Fibroblast of skin of back (primary cell): ENCODE results near the gene SLMAP.

ENCODE experiments used
- DNase-seq: peaks from one replicate; pipeline ENCODE4 v3.0.0-alpha.2; 2013

The SLMAP gene

GRCh38 chr3:57752307-57752706 lies 3.8 kb upstream of the SLMAP start:
- no peak for DNase-seq

DNA sequence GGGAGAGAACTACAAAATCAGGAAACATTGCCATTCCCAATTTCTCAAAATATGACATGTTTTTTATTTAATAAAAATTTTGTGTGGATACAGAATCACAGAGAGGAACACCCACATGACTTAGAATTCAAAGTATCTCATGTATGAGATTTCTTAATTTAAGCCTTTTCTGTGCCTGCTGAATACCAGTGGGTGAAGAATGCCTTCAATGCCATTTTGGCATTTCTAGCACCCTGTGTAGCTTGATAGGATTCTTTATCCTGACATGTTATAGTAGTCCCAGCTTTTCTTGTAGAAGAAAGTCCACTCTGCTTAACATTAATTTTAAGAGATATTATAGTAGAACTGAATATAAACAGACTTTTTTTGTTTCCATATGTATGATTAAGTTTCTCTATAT lies 3.1 kb upstream of the SLMAP start:
- DNase-seq, result no peak

- DNase-seq, result peak; percentile 33
These were observed 787 bp upstream of the SLMAP start for GRCh38 chr3:57755368-57755675.

- DNase-seq, result peak; percentile 78
These were observed 656 bp downstream of the SLMAP start for GRCh38 chr3:57756528-57757401.

GRCh38 chr3:57757642-57758297 lies 1.7 kb downstream of the SLMAP start:
- DNase-seq, result peak; percentile 11

DNA sequence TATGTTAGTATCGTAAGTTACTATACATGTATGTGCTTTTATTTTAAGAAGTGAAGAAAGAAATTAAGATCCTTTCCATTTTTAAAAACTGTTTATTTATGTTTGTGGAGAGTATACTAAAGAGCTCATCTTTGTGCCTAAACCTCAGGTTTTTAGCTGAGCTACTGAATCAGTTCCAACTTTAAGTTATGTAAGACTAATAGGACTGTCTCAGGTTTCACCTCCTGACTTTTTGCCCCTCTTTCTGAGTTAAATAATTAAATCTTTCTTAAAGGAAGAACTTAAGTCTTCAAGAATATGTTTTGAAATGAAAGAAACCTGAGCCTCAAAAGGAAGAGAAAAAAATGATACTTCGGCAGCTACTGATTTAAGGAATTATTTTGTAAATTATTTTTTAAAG lies 2.6 kb downstream of the SLMAP start:
- DNase-seq, result no peak

- DNase-seq, result no peak
These were observed 8.7 kb downstream of the SLMAP start for GRCh38 chr3:57764794-57765193.

GRCh38 chr3:57768595-57768994 lies 12.5 kb downstream of the SLMAP start:
- no peak for DNase-seq

GRCh38 chr3:57770009-57770827 lies 14.1 kb downstream of the SLMAP start:
- no peak for DNase-seq

DNA sequence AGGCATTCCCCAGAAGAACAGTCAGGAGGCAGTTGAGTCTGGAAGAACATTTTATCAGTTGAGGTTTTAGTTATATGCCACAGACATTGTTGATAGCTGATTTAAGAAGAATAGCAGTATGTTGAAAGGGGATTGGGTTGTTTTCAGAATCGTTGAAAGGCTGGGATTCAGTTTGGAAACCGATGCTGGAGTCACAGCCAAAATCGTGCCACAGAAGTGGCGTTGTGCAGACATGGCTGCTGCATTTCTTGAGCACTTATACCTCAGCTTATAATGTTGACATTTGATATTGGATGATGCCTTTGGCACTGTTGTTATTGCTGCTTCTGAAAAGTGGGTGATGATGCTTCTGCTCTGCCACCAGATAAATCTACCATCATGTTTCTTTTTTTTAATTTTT lies 16.1 kb downstream of the SLMAP start:
- DNase-seq, result no peak

DNA sequence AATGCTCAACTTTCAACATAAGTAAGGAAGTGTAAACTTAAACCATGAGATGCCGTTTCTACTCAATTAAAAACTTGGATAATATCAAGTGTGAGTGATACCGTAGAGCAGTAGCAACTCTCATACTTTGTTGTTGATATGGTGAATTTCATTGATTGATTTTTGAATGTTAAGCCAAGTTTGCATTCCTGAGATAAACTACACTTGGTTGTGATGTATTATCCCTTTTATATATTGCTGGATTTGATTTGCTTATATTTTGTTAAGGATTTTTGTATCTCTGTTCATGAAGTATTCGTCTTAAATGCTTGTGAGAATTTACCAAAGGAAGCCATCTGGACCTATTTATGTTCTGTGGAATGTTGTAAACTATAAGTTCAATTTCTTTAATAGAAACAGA lies 21.7 kb downstream of the SLMAP start:
- DNase-seq, result peak; percentile 19

GRCh38 chr3:57778494-57778893 lies 22.4 kb downstream of the SLMAP start:
- no peak for DNase-seq

DNA sequence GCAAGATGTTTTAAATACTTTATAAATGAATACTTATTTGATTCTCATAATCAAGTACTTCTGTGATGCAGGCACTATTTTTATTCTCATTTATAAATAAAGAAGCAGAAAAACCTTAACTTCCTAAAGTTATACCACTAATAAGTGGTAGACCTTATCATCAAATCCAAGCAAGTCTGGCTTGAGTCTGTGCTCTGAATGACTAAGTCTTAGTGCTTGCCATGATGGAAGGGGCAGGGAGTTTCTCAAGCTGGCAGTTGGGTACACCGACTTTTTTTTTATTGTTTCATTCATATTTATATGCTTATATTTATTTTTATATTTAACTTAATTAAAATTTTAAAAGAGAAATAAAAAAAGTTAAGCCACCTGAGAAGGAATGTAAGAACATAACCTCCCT lies 23.6 kb downstream of the SLMAP start:
- DNase-seq, result no peak

- DNase-seq, result no peak
These were observed 27.3 kb downstream of the SLMAP start for GRCh38 chr3:57783186-57784088.

GRCh38 chr3:57784089-57784735 lies 28.1 kb downstream of the SLMAP start:
- DNase-seq, result no peak

DNA sequence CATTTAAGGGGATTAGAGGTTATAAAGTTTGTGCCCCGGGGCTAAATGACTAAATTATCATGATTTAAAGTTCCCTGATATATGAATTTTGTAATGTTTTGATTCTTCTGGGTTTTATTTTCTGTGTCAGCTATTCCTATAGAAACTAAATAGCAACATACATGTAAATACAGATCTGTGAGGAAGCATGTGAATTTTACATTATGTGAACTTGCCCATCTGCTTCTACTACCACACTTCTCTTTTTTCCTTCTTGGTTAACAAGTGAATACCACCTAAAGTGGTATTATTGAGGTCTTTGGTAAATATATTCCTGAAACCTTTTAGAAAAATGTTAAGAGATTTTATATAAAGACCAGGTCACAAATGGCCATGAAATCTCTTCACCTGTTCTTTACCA lies 29.3 kb downstream of the SLMAP start:
- DNase-seq, result no peak

DNA sequence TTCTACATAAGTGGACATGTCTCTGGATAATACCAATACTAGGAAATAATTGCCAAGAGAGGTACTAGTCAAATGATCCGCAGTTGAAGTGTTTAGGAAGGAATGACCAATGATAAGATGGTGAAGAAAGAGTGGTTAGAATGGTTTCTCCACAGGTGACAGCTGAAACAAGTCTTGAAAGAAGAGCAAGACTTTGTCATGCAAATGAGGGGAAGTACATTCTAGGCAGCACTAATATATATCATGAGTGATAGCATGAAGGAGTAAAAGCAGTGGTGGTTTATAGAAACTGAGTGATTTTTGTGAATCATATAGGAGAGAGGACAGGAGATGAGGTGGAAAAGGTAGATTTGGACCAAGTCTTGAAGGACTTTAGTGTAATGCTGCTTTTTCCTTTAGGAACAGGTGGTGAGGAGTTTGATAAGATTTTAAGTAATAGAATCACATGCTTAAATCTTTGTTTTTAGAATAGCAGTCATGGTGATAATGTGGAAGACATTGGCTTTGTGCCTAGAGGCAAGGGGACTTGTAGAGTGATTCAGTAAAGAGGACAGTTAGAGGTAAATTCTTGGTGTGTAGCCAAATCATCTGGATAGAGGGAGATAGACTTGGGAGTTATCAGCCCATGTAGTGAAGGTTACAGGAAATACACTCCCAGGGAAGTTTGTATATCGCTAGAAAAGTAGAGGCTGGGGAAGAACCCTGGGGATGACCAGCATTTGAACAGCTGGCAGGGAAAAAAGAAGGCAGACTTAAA lies 31.9 kb downstream of the SLMAP start:
- no peak for DNase-seq

GRCh38 chr3:57788624-57789018 lies 32.5 kb downstream of the SLMAP start:
- no peak for DNase-seq

DNA sequence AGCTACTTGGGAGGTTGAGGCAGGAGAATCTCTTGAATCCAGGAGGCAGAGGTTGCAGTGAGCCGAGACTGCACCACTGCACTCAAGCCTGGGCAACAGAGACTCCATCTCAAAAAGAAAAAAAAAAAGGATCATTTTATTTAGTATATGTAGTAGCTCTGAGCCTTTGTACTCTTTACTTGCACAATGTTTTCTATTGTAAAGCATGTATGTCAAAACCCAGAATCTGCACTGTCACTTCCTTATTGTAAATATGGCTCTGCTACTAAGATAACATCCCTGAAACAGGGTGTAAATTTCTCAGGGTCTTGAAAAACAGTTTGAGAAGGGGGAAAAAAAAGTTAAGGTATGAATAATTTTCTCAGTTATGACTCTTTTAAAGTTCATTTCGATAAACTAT lies 35.1 kb downstream of the SLMAP start:
- DNase-seq, result no peak

DNA sequence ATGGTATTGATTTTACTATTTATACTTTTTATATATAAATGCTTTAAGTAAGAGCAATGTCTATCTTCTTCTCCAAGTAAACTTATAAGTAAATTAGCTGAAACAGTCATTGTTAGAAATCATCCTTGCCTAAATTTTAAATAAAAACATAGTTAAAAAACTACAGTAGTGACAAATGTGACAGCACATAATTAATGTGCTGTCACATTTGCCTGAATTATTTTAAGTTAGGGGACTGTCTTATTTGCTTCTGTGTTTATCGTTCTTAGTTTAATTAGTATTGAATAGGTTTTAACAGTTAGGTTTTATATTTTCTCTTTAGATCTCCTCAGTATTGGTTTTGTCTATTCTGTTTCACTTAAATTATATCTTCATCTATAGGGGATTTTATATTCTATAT lies 36.1 kb downstream of the SLMAP start:
- DNase-seq, result no peak

DNA sequence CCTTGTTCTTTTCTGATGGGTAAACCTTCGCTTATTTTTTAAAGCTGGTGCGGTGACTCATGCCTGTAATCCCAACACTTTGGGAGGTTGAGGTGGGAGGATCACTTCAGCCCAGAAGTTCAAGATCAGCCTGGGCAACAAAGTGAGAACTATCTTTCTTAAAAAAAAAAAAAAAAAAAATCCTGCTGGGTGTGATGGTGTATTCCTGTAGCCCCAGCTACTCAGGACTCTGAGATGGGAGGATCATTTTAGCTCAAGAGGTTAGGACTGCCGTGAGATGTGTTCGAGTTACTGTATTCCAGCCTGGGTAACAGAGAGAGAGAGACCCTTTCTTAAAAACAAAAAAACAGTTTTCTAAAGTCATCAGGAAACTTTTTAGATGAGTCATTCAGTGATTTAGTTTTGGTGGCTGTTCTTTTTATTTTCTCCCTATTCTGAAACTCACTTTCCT lies 37.7 kb downstream of the SLMAP start:
- peak; percentile 18 for DNase-seq
